Measurements from ENCODE around the gene RAD51B.
"Not testable (repeated sequence)": the region's sequence is repeated elsewhere in the genome, so short reads cannot be mapped to it uniquely, and the experiment has no call there.

The RAD51B gene

DNA sequence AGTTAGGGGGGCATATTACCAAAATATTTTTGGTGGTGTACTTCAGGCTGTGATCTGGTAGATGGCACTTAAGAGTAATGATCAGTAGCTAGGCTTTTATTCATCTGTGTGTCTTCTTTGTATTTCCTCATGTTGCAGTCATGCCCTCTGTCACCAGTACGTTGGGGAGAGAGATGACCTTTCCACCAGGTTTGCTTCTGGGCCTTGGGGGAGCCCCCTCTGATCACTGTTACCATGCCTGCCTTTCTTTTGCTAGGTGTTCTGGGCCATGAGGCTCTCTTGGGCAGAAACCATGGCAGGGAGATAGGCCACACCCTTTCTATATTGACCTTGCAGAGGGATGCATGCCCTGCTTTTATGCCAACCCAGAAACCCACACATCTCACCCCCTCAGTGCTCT lies 208.5 kb downstream of the RAD51B start:
- TF ChIP-seq CTCF (IDR thresholded peaks at IDR 0.05; ENCODE audit: insufficient read depth, low read length, poor library complexity, severe bottlenecking) = no peak
- H3K27me3 ChIP-seq (replicated peaks; ENCODE audit: control insufficient read depth, insufficient read depth, low read length) = no peaks in the 10 kb centered on the region
- H3K4me3 ChIP-seq (replicated peaks; ENCODE audit: low read depth, low read length) = no peak overlapping the region
- no peak for DNase-seq (ENCODE audit: extremely low read depth, insufficient read length)
- H3K36me3 ChIP-seq (ENCODE audit: control insufficient read depth, insufficient read depth, low read length) = no peaks in the 10 kb centered on the region

- not testable (repeated sequence) for H3K4me3 ChIP-seq (replicated peaks; ENCODE audit: low read depth, low read length); H3K27me3 ChIP-seq (replicated peaks; ENCODE audit: control insufficient read depth, insufficient read depth, low read length); DNase-seq (ENCODE audit: extremely low read depth, insufficient read length); H3K36me3 ChIP-seq (ENCODE audit: control insufficient read depth, insufficient read depth, low read length)
These were observed 211.4 kb downstream of the RAD51B start for GRCh38 chr14:68031011-68031410.

- no peak for TF ChIP-seq CTCF (IDR thresholded peaks at IDR 0.05; ENCODE audit: insufficient read depth, low read length, poor library complexity, severe bottlenecking)
- no peaks in the 10 kb centered on the region for H3K36me3 ChIP-seq (ENCODE audit: control insufficient read depth, insufficient read depth, low read length)
- no peak for DNase-seq (ENCODE audit: extremely low read depth, insufficient read length)
- H3K4me3 ChIP-seq (replicated peaks; ENCODE audit: low read depth, low read length) = no peak overlapping the region
- no peaks in the 10 kb centered on the region for H3K27me3 ChIP-seq (replicated peaks; ENCODE audit: control insufficient read depth, insufficient read depth, low read length)
These were observed 212.6 kb downstream of the RAD51B start for GRCh38 chr14:68032154-68032553.

DNA sequence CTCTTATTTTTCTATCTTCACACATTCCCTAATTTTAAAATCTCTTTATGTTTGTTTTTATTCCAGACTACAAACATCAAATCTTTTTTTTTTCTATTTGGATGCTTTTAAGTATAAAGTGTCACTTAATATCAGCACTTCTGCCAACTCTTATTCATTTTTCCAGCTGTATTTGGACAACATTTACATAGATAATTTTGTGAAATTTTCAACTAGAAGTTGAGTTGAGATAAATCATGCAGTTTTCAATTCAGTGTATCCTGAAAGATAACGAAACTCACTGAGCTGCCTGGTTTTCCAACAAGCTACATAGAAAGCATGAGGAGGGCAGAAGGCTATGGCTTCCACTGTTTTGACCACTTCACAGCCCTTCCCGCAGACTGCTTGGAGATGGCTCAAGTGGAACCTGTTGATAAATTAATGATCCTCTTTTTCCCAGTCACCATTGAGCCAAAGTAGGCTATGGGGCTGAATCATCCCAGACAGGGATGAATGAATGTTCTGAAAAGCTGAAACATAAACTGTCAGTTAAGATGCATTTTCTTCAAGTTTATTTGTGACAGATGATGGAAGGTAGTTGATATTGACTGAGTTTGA lies 213.9 kb downstream of the RAD51B start:
- TF ChIP-seq CTCF (IDR thresholded peaks at IDR 0.05; ENCODE audit: insufficient read depth, low read length, poor library complexity, severe bottlenecking) = no peak
- Histone ChIP-seq H3K36me3 (ENCODE audit: control insufficient read depth, insufficient read depth, low read length) (no peaks in the 10 kb centered on the region), H3K4me3 (replicated peaks; ENCODE audit: low read depth, low read length) (no peak overlapping the region), H3K27me3 (replicated peaks; ENCODE audit: control insufficient read depth, insufficient read depth, low read length) (no peaks in the 10 kb centered on the region)
- no peak for DNase-seq (ENCODE audit: extremely low read depth, insufficient read length)

GRCh38 chr14:68034896-68035295 lies 215.3 kb downstream of the RAD51B start:
- H3K4me3 ChIP-seq (replicated peaks; ENCODE audit: low read depth, low read length) = no peak overlapping the region
- H3K27me3 ChIP-seq (replicated peaks; ENCODE audit: control insufficient read depth, insufficient read depth, low read length) = no peaks in the 10 kb centered on the region
- no peaks in the 10 kb centered on the region for H3K36me3 ChIP-seq (ENCODE audit: control insufficient read depth, insufficient read depth, low read length)
- DNase-seq (ENCODE audit: extremely low read depth, insufficient read length) = no peak
- no peak for TF ChIP-seq CTCF (IDR thresholded peaks at IDR 0.05; ENCODE audit: insufficient read depth, low read length, poor library complexity, severe bottlenecking)

DNA sequence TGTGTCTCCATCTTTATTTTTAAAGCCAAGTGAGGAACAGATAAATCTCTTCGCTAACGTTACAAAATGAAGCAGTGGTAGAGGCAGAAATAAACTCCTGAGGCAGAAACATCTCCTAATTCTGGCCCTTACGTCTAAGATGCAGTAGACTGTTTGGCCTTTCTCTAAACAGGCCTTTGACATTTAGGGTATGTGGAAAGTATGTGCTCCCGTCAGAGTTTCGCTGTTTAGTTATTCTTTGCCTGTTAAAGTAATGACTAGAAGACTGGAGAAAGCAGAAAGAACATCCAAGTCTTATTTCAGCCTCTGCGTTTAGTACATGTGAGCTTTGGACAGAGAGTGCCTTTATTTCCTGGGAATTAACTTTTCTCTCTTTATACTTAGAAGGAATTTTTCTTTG lies 216.6 kb downstream of the RAD51B start:
- TF ChIP-seq CTCF (IDR thresholded peaks at IDR 0.05; ENCODE audit: insufficient read depth, low read length, poor library complexity, severe bottlenecking) = no peak
- H3K36me3 ChIP-seq (ENCODE audit: control insufficient read depth, insufficient read depth, low read length) = no peaks in the 10 kb centered on the region
- no peak for DNase-seq (ENCODE audit: extremely low read depth, insufficient read length)
- no peak overlapping the region for H3K4me3 ChIP-seq (replicated peaks; ENCODE audit: low read depth, low read length)
- H3K27me3 ChIP-seq (replicated peaks; ENCODE audit: control insufficient read depth, insufficient read depth, low read length) = no peaks in the 10 kb centered on the region
